Adrenal gland (tissue), 12 donors: ENCODE data around the gene ATXN1. TPM values are rescaled to one million over a fixed set of nuclear protein-coding genes. Genes with fewer than 3 reads are reported as not detected.
A peak's percentile ranks its signal among the peaks of the same experiment; 100 is the strongest.

ENCODE experiments used
- DNase-seq, 7 donors: peaks; one replicate each; pipeline ENCODE4 v3.0.0-alpha.2; 2019 to 2020
- H3K27ac ChIP-seq, 5 donors: fragments of 200-600 bp; sonication (generic) in 4 of 5; 1 replicate in 3 of 5; 2 replicates in 2 of 5; pipeline versions ENCODE4 v1.5.1 to v1.8.0; 2016 to 2020; ENCODE audit warnings: mild to moderate bottlenecking in 1 of 5
- H3K27me3 ChIP-seq: fragments of 200-600 bp; 2 replicates; pipeline ENCODE4 v1.8.0; 2021
- H3K36me3 ChIP-seq, 2 donors: fragments of 200-600 bp; replicated peaks in 1 of 2; 1 replicate in 1 of 2; 2 replicates in 1 of 2; pipeline versions ENCODE4 v1.5.1 to v1.8.0; 2018 to 2022
- H3K4me1 ChIP-seq, 2 donors: fragments of 200-600 bp; replicated peaks in 1 of 2; 1 replicate in 1 of 2; 2 replicates in 1 of 2; pipeline versions ENCODE4 v1.5.1 to v1.8.0; 2018 to 2021
- H3K4me3 ChIP-seq, 4 donors: fragments of 200-600 bp; sonication (generic) in 3 of 4; one replicate each; pipeline ENCODE4 v1.5.1; 2016 to 2018
- H3K9me3 ChIP-seq, 3 donors: fragments of 200-600 bp; sonication (generic) in 1 of 3; replicated peaks in 1 of 3; 1 replicate in 2 of 3; 2 replicates in 1 of 3; pipeline versions ENCODE4 v1.5.1 to v1.8.0; 2016 to 2021
- CTCF ChIP-seq, 6 experiments: fragments of 450-650 bp in 4 of 6; fragments of 200-600 bp in 2 of 6; sonication (generic) in 1 of 6; IDR thresholded peaks; 1 replicate in 5 of 6; 2 replicates in 1 of 6; pipeline versions ENCODE4 v1.5.1 to v1.8.0; 2016 to 2021; ENCODE audit warnings: antibody characterized with exemption in 6 of 6, mild to moderate bottlenecking in 2 of 6, moderate library complexity in 1 of 6
- POLR2A ChIP-seq, 2 donors: fragments of 450-650 bp; IDR thresholded peaks; one replicate each; pipeline ENCODE4 v1.6.1; 2017; ENCODE audit warnings: antibody characterized with exemption in 2 of 2, mild to moderate bottlenecking in 2 of 2, moderate library complexity in 1 of 2
- WGBS, 4 donors: extraction: QIAGEN DNeasy Blood & Tissue Kit in 2 of 4; methylation state at CpG; one replicate each; pipeline versions ENCODE4 v1.1.5 to v1.1.7; 2013 to 2017; 5-methylcytosine and 5-hydroxymethylcytosine counted together
- intact Hi-C, 2 donors: fragments of 100-400 bp; cut with DNase I; formaldehyde crosslinking; loops; one replicate each; pipeline versions ENCODE4 v1.14.1 to v1.15.0; 2022 to 2023
- polyA plus RNA-seq, 3 donors: library from polyadenylated mRNA; stranded (reverse); fragments of 200-250 nt in 2 of 3; fragments of 350-450 nt in 1 of 3; fragmentation: Illumina TruSeq in 1 of 3; extraction: RNeasy Lipid Tissue Mini Kit (QIAGEN cat#74804) in 1 of 3; gene quantifications; one replicate each; pipeline ENCODE4 v1.2.3, GENCODE V29; 2013 to 2014
- total RNA-seq, 9 donors: library from RNA; depleted of rRNA in 4 of 9; stranded (reverse); fragments of >200 nt in 4 of 9; fragments of 120-200 nt in 1 of 9; fragmentation: NEBNext Ultra II Directional in 1 of 9; extraction: Animal tissue kit (Norgen Biotek cat#: 25700) in 1 of 9; gene quantifications; one replicate each; pipeline versions ENCODE4 v1.1.0 to v1.2.4, GENCODE V29; 2013 to 2023
- donor health status: healthy with polysubstance abuse.
- donor health status: Bipolar disorder and iron deficiency.
- donor health status: DM: yes; HTN: yes; CAD: no.
- donor health status: DM: no; HTN: no; CAD: no.
- donor health status: DM: no; HTN: no; CAD: no.
- donor health status: DM: yes; HTN: yes; CAD: no.

ATXN1 gene
- total and polyA plus RNA-seq, 12 donors = 3.4 to 51.3 (median 25.4) TPM

GRCh38 chr6:16807956-16808355 lies 46.7 kb upstream of the ATXN1 start:
- no peak for DNase-seq
- 92 to 94% (median 93%) methylated on average over 6 of the region's 6 CpGs for WGBS, 4 donors
- intact Hi-C loops = no loop called here
- no peak overlapping the region for H3K27ac ChIP-seq
- H3K9me3 ChIP-seq = no peaks in the 10 kb centered on the region
- H3K4me1 ChIP-seq = peaks cover 0 to 3% of the 10 kb centered on the region in 2 donors
- H3K27me3 ChIP-seq = no peaks in the 10 kb centered on the region
- TF ChIP-seq CTCF (IDR thresholded peaks at IDR 0.05) (no peak), POLR2A (IDR thresholded peaks at IDR 0.05) (no peak)
- no peaks in the 10 kb centered on the region for H3K36me3 ChIP-seq
- no peak overlapping the region for H3K4me3 ChIP-seq

- no peak for DNase-seq
- Histone ChIP-seq H3K4me3 (no peak overlapping the region), H3K4me1 (peaks cover 0 to 5% of the 10 kb centered on the region in 2 donors), H3K27ac (no peak overlapping the region), H3K9me3 (no peaks in the 10 kb centered on the region), H3K36me3 (no peaks in the 10 kb centered on the region), H3K27me3 (no peaks in the 10 kb centered on the region)
- intact Hi-C loops = no loop called here
- WGBS, 4 donors = 62 to 77% (median 73%) methylated on average over 2 of the region's 2 CpGs
- TF ChIP-seq POLR2A (IDR thresholded peaks at IDR 0.05) (no peak), CTCF (IDR thresholded peaks at IDR 0.05) (no peak)
Observed at GRCh38 chr6:16806363-16806762, 45.1 kb upstream of the ATXN1 start.

GRCh38 chr6:16805243-16805950 lies 44.1 kb upstream of the ATXN1 start:
- Histone ChIP-seq H3K9me3 (no peaks in the 10 kb centered on the region), H3K36me3 (no peaks in the 10 kb centered on the region), H3K27me3 (no peaks in the 10 kb centered on the region), H3K4me1 (peaks cover 0 to 5% of the 10 kb centered on the region in 2 donors), H3K27ac (no peak overlapping the region), H3K4me3 (no peak overlapping the region)
- peak in 1 of 7 donors; percentile 51 for DNase-seq
- intact Hi-C loops = no loop called here
- WGBS, 4 donors = 71 to 78% (median 74%) methylated on average over 4 to 5 of the region's 5 CpGs
- no peak for TF ChIP-seq POLR2A (IDR thresholded peaks at IDR 0.05)
- TF ChIP-seq CTCF (IDR thresholded peaks at IDR 0.05) = no peak

- no peak overlapping the region for H3K4me3 ChIP-seq
Observed at GRCh38 chr6:16804546-16805242, 43.4 kb upstream of the ATXN1 start.

More at GRCh38 chr6:16804546-16805242, 43.4 kb upstream of the ATXN1 start:
- H3K27me3 ChIP-seq = no peaks in the 10 kb centered on the region
- no peaks in the 10 kb centered on the region for H3K36me3 ChIP-seq
- no peak for DNase-seq
- peaks cover 0 to 5% of the 10 kb centered on the region in 2 donors for H3K4me1 ChIP-seq
- H3K9me3 ChIP-seq = no peaks in the 10 kb centered on the region
- intact Hi-C loops = no loop called here
- TF ChIP-seq CTCF (IDR thresholded peaks at IDR 0.05) (no peak), POLR2A (IDR thresholded peaks at IDR 0.05) (no peak)
- WGBS, 4 donors = 74 to 80% (median 79%) methylated on average over 8 of the region's 8 CpGs
- peak overlapping the region in 1 of 5 donors; percentile 72 for H3K27ac ChIP-seq
